Trophoblast cell (in vitro differentiated cells and primary cell): Measurements from ENCODE around the gene DOCK8.
A peak's percentile ranks its signal among the peaks of the same experiment; 100 is the strongest.
"Not testable (repeated sequence)": the region's sequence is repeated elsewhere in the genome, so short reads cannot be mapped to it uniquely, and the experiment has no call there.

Source experiments
- DNase-seq, 2 donors: peaks; one replicate each; pipeline ENCODE4 v3.0.0-alpha.2; 2016
- H2AFZ ChIP-seq: 2 replicates; pipeline ENCODE4 v1.6.1; 2013; ENCODE audit warnings: low read length, moderate library complexity, mild to moderate bottlenecking; ENCODE audit not compliant: insufficient read depth, poor library complexity
- H2AK5ac ChIP-seq: 2 replicates; pipeline ENCODE4 v1.6.1; 2013; ENCODE audit warnings: mild to moderate bottlenecking, low read length
- H2BK120ac ChIP-seq: 2 replicates; pipeline ENCODE4 v1.6.1; 2013; ENCODE audit warnings: low read length, mild to moderate bottlenecking, moderate library complexity; ENCODE audit not compliant: insufficient read depth, poor library complexity
- H2BK12ac ChIP-seq: 2 replicates; pipeline ENCODE4 v1.6.1; 2013; ENCODE audit warnings: mild to moderate bottlenecking, low read length, moderate library complexity
- H2BK5ac ChIP-seq: 2 replicates; pipeline ENCODE4 v1.6.1; 2013; ENCODE audit warnings: low read length, low read depth, moderate library complexity, mild to moderate bottlenecking; ENCODE audit not compliant: poor library complexity
- H3K14ac ChIP-seq: 2 replicates; pipeline ENCODE4 v1.6.1; 2013; ENCODE audit warnings: mild to moderate bottlenecking, low read length
- H3K18ac ChIP-seq: 2 replicates; pipeline ENCODE4 v1.6.1; 2013; ENCODE audit warnings: mild to moderate bottlenecking, low read length
- H3K23ac ChIP-seq: 2 replicates; pipeline ENCODE4 v1.6.1; 2013; ENCODE audit warnings: low read length
- H3K27ac ChIP-seq: 2 replicates; pipeline ENCODE4 v1.5.1; 2013; ENCODE audit warnings: low read depth, mild to moderate bottlenecking, inconsistent platforms, low read length, moderate library complexity
- H3K27me3 ChIP-seq: 2 replicates; pipeline ENCODE4 v1.6.1; 2013; ENCODE audit warnings: inconsistent platforms, mild to moderate bottlenecking, low read length, moderate library complexity; ENCODE audit not compliant: insufficient read depth
- H3K36me3 ChIP-seq, 2 experiments: 1 replicate in 1 of 2; 2 replicates in 1 of 2; pipeline ENCODE4 v1.6.1; 2013; ENCODE audit warnings: low read length in 2 of 2, mild to moderate bottlenecking in 2 of 2, moderate library complexity in 1 of 2; ENCODE audit not compliant: insufficient read depth in 2 of 2, control insufficient read depth in 1 of 2
- H3K4ac ChIP-seq: 2 replicates; pipeline ENCODE4 v1.6.1; 2013; ENCODE audit warnings: low read depth, mild to moderate bottlenecking, low read length, moderate library complexity
- H3K4me1 ChIP-seq, 2 experiments: 1 replicate in 1 of 2; 2 replicates in 1 of 2; pipeline ENCODE4 v1.6.1; 2013; ENCODE audit warnings: low read length in 2 of 2, mild to moderate bottlenecking in 2 of 2, moderate library complexity in 1 of 2; ENCODE audit not compliant: insufficient read depth in 2 of 2, control insufficient read depth in 1 of 2
- H3K4me2 ChIP-seq: 2 replicates; pipeline ENCODE4 v1.6.1; 2013; ENCODE audit warnings: inconsistent platforms, mild to moderate bottlenecking, low read length, moderate library complexity
- H3K4me3 ChIP-seq: 2 replicates; pipeline ENCODE4 v1.5.1; 2013; ENCODE audit warnings: mild to moderate bottlenecking, low read depth, low read length, inconsistent platforms
- H3K79me1 ChIP-seq: one replicate; pipeline ENCODE4 v1.6.1; 2013; ENCODE audit warnings: low read length
- H3K79me2 ChIP-seq: 2 replicates; pipeline ENCODE4 v1.6.1; 2013; ENCODE audit warnings: low read length, mild to moderate bottlenecking; ENCODE audit not compliant: control insufficient read depth, insufficient read depth, poor library complexity
- H3K9ac ChIP-seq: 2 replicates; pipeline ENCODE4 v1.6.1; 2013; ENCODE audit warnings: mild to moderate bottlenecking, low read length
- H3K9me3 ChIP-seq: 2 replicates; pipeline ENCODE4 v1.6.1; 2013; ENCODE audit warnings: low read depth, mild to moderate bottlenecking, control low read depth, inconsistent platforms, low read length; ENCODE audit not compliant: insufficient read depth
- H4K12ac ChIP-seq: 2 replicates; pipeline ENCODE4 v1.6.1; 2013; ENCODE audit warnings: low read depth, mild to moderate bottlenecking, low read length, moderate library complexity
- H4K8ac ChIP-seq: 2 replicates; pipeline ENCODE4 v1.6.1; 2013; ENCODE audit warnings: low read depth, mild to moderate bottlenecking, low read length, moderate library complexity
- H4K91ac ChIP-seq: one replicate; pipeline ENCODE4 v1.6.1; 2013; ENCODE audit warnings: low read depth, mild to moderate bottlenecking, low read length, moderate library complexity
- WGBS: extraction: QIAGEN DNeasy Blood & Tissue Kit; methylation state at CpG from one replicate; pipeline ENCODE4 v1.1.7; 2013; ENCODE audit warnings: missing lambda C conversion rate; ENCODE audit not compliant: insufficient read length, insufficient coverage; ENCODE audit errors: extremely low coverage; 5-methylcytosine and 5-hydroxymethylcytosine counted together

Gene DOCK8

GRCh38 chr9:224582-225520 is 10.2 kb downstream of the DOCK8 start:
- Histone ChIP-seq H2BK5ac (no peak overlapping the region), H3K79me1 (no peaks in the 10 kb centered on the region), H3K36me3 (no peaks in the 10 kb centered on the region), H4K8ac (no peak overlapping the region), H3K4ac (no peak overlapping the region), H3K4me1 (peaks cover 3 to 4% of the 10 kb centered on the region in 2 experiments), H3K4me2 (no peak overlapping the region), H3K27me3 (no peaks in the 10 kb centered on the region), H2BK12ac (no peak overlapping the region), H2BK120ac (no peak overlapping the region), H3K9ac (no peak overlapping the region), H3K23ac (no peak overlapping the region), H2AFZ (no peak overlapping the region), H4K91ac (no peak overlapping the region), H3K9me3 (peaks cover 1% of the 10 kb centered on the region), H3K4me3 (no peak overlapping the region), H3K18ac (no peak overlapping the region), H4K12ac (no peak overlapping the region), H3K27ac (no peak overlapping the region), H3K14ac (no peak overlapping the region), H2AK5ac (no peak overlapping the region), H3K79me2 (no peaks in the 10 kb centered on the region)
- DNase-seq = peak; percentile 62 to 77
- no CpG with 5 or more reads among the region's 3 CpGs for WGBS

- Histone ChIP-seq H3K36me3 (no peaks in the 10 kb centered on the region), H2BK120ac (no peak overlapping the region), H3K14ac (no peak overlapping the region), H2AFZ (no peak overlapping the region), H2BK12ac (no peak overlapping the region), H4K8ac (no peak overlapping the region), H3K9ac (no peak overlapping the region), H3K4ac (no peak overlapping the region), H3K79me1 (no peaks in the 10 kb centered on the region), H4K12ac (no peak overlapping the region), H3K18ac (no peak overlapping the region), H4K91ac (no peak overlapping the region), H3K4me1 (peaks cover 0 to 2% of the 10 kb centered on the region in 2 experiments), H3K27ac (no peak overlapping the region), H3K4me2 (no peak overlapping the region), H2AK5ac (no peak overlapping the region), H3K9me3 (peaks cover 1% of the 10 kb centered on the region), H2BK5ac (no peak overlapping the region), H3K27me3 (no peaks in the 10 kb centered on the region), H3K4me3 (no peak overlapping the region), H3K23ac (no peak overlapping the region), H3K79me2 (no peaks in the 10 kb centered on the region)
- WGBS = no CpG with 5 or more reads among the region's 3 CpGs
- DNase-seq = no peak
Measured at GRCh38 chr9:227860-228259, 13.2 kb downstream of the DOCK8 start.

- Histone ChIP-seq H4K12ac (no peak overlapping the region), H3K4me2 (no peak overlapping the region), H3K4me3 (no peak overlapping the region), H2BK12ac (no peak overlapping the region), H3K79me2 (no peaks in the 10 kb centered on the region), H3K18ac (no peak overlapping the region), H3K23ac (no peak overlapping the region), H4K91ac (no peak overlapping the region), H3K14ac (no peak overlapping the region), H2BK120ac (no peak overlapping the region), H3K36me3 (no peaks in the 10 kb centered on the region), H3K9me3 (peaks cover 1% of the 10 kb centered on the region), H3K4ac (no peak overlapping the region), H2AFZ (no peak overlapping the region), H3K27me3 (no peaks in the 10 kb centered on the region), H3K79me1 (no peaks in the 10 kb centered on the region), H2BK5ac (no peak overlapping the region), H3K9ac (no peak overlapping the region), H2AK5ac (no peak overlapping the region), H3K27ac (no peak overlapping the region), H4K8ac (no peak overlapping the region), H3K4me1 (peaks cover 0 to 2% of the 10 kb centered on the region in 2 experiments)
- WGBS = no CpG with 5 or more reads among the region's 5 CpGs
- no peak for DNase-seq
Measured at GRCh38 chr9:228929-229695, 14.4 kb downstream of the DOCK8 start.

- DNase-seq, H3K23ac ChIP-seq, H3K4ac ChIP-seq, H3K9ac ChIP-seq, H2AK5ac ChIP-seq, H3K18ac ChIP-seq, H4K91ac ChIP-seq, H3K27me3 ChIP-seq, H2BK5ac ChIP-seq, H2AFZ ChIP-seq, H3K79me2 ChIP-seq, H3K4me2 ChIP-seq, H3K14ac ChIP-seq, H4K8ac ChIP-seq, H2BK120ac ChIP-seq, H2BK12ac ChIP-seq, H3K36me3 ChIP-seq, H4K12ac ChIP-seq, H3K27ac ChIP-seq, H3K4me3 ChIP-seq, H3K9me3 ChIP-seq, H3K4me1 ChIP-seq, H3K79me1 ChIP-seq: not testable (repeated sequence)
- no CpG with 5 or more reads among the region's 1 CpG for WGBS
Measured at GRCh38 chr9:231625-232024, 17.0 kb downstream of the DOCK8 start.
